NCI-H2107 (cell line): ENCODE data around the gene MCMBP.

Experiments used
- DNase-seq: peaks from one replicate; lab custom pipeline; 2025; lab: John Stamatoyannopoulos, UW

Gene MCMBP

DNA sequence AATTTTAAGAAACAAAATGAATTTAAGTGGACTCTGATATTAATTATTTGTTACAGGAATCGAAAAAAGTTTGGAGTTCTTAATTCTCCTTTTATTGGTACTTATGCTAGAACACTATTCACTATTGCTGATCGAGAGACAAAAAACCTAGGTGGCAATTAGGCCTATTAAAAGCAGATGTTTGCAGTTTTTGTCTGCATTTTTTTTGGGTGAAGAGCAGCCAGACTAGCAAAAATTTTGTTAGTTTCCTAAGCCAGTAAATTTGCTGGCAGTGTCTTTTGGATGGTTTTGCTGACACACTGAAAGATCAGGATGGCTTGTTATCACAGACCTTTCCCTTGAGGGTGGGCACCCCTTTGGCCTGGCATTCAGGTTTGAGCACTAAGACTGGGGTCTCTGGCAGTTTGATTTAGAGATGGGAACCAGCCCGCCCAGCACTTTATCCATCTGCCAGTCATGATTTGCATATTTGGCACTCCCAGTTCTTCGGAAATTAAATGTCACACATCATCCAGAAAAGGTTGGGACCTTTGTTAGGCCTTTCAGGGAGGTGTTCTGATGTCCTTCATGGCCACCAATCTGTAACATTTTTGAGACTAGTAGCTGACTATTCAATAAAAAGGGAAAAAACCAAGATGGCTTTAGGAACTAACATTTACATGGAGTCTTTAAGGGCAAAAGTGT lies 89.5 kb downstream of the MCMBP start:
- DNase-seq: no peak

DNA sequence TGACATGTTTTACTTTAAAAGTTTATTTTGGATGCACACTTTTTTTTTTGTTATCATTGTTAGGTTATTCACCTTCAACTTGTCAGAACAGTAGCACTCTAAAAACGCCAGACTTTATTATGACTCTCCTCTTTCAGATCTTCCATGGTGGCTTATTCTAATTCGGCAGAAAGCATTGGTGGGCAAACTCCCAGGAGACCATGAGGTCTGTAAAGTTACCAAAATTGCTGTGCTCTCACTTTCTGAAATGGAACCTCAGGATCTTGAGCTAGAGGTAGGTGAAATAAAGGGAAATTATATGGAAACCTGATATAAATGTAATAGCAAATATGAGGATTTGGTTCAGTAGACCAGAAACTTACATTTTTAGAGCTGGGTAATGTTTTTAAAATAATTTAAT lies 91.1 kb downstream of the MCMBP start:
- no peak for DNase-seq

DNA sequence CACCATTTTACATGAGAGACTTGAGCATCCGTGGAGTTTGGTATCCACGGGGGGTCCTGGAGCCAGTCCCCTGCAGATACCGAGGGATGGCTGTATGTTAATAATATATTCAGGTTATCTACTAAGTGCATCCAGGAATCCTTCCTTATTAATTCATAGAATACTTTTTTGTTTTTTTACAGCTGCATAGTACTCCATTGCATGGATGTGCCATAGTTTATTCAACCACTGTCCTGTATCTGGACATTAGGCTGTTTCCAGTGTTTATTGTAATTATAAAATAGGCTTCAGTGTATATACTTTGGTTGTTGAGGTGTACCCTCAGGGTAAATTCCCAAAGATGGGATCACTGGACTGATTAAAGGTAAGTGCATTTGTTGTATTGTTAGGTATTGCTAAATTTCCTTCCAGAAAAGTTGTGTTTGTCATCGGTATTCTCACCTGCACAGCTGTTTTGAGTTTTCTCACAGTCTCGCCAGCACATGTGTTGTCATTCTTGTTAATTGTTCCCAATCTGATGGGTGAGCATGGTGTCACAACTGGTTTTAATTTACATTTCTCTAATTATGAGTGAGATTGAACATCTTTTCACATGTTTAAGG lies 91.7 kb downstream of the MCMBP start:
- no peak for DNase-seq
